Stimulated activated CD8-positive, alpha-beta memory T cell treated with anti-CD3 and anti-CD28 coated beads, Interleukin-12 subunit alpha, Interleukin-12 subunit beta, amount 100 ng/mL, for 24 hours (primary cell): ENCODE results near the gene SBF2.

Experiments used
- DNase-seq: peaks from one replicate; pipeline ENCODE4 v3.0.0-alpha.2; 2020; ENCODE audit errors: extremely low read depth

SBF2 gene

DNA sequence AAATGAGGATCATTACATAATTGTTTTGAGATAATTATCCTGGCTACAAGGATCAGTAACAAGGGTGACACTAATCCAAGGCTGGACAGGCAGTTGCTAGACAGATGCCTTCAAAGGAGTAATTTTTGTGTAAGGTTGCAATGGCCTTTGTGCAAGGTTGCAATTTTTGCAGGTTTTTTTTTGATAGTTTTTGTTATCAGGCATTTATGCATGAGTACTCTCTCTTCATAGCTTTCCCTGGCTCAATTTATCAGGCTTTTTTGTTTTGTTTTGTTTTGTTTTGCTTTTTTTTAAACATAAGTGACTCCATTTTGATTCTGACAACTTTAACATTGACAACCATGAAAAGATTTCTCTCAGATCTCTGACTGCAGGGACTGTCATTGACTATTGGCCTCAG lies 519.9 kb downstream of the SBF2 start:
- DNase-seq, result no peak

DNA sequence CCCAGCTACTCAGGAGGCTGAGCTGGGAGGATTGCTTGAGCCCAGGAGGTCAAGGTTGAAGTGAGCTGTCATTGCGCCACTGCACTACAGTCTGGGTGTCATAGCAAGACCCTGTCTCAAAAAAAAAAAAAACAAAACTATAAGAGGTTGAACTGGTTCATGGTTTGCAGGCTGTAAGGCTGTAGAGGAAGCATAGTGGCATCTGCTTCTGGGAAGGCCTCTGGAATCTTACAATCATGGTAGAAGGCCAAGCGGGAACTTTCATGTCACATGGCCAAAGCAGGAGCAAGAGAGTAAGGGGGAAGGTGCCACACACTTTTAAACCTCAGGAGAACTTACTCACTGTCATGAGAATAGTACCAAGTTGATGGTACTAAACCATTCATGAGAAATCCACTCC lies 520.5 kb downstream of the SBF2 start:
- DNase-seq, result no peak

DNA sequence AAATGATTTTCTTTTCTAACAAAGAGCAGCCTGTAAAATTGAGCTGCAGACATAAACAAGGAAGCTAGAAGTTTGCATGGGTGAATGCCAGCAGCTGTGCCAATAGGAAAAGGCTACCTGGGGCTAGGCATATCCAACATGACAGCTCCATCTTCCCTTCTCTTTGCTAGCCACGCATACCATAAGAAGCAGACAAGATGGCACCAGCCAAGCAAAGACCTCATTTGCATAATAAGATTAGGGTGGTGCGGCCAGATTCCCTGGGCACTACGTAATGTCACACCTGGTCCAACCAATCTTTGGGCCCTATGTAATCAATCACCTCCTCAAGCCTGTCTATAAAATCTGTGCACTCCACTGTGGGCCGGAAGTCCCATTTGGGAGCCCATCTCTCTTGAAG lies 521.8 kb downstream of the SBF2 start:
- DNase-seq, result no peak

DNA sequence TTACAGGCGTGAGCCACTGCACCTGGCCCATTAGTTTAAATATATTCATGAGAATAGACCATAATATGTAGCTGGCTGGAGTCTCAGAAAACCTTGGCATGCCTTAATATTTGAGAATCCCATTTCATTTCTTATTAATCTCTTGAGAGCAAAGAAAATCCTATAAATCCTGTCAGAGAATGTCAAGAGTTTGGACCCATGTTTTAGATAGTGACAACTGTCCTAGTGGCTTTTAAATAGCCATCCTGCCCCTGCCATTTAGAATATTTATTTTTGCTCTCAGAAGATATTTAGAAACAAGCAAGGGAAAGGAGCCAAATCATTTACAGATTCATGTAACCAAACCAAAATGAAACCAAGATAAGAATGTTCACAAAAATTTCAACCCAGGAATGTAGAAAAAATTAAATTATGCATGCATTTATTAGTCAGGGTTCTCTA lies 522.9 kb downstream of the SBF2 start:
- DNase-seq, result no peak

DNA sequence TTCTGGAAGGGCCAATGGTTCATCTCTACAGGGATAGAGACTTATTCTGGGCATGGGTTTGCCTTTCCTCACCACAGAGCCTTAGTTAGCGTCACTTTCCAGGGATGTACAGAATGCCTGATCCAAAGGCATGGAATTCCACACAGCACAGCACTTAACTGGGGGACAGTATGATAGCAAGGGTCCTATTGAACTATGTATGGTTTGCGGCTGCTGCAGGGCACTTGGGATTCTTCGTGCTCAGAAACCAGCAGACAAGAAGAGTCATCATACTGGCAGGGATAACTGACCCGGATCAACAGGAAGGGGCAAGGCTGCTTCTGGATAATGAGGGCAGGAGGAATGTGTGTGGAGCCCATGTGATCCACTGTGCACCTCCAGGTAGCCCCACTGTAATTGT lies 524.4 kb downstream of the SBF2 start:
- no peak for DNase-seq

DNA sequence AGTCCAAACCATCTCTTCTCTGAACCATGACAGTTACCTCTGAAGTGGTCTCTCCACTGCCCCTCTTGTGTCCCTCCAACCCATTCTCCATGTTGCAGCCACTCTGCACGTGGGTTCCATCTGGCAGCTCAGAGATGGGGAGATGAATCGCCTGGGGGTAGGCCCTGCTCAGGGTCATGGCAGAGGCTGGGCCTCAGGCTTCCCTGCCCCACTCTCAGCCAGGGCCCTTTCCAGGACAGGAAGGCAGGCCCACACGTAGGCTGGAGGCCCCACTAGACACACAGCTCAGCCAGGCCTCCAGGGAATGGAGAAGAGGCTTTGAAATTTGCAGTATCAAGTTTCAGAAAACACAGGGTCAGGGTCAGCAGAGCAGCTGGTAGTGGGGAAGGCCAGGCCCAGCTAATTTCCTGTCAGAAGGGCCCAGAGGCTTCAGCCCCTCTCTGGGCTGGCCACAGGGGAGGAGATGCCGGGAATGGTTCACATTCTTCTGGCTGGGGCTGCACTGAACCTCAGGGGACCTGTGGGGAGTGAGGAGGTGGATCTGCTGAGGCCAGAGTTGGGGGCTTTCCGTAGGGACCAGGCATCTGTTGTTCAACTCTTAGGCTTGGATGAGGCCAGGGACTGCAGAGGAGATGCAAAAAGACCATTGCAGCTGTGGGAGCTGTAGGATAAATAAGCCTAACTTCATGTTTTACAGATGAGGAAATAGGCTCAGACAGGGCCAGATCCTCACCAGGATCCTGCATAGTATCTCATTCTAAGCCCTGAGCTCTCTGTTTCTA lies 528.5 kb downstream of the SBF2 start:
- no peak for DNase-seq

DNA sequence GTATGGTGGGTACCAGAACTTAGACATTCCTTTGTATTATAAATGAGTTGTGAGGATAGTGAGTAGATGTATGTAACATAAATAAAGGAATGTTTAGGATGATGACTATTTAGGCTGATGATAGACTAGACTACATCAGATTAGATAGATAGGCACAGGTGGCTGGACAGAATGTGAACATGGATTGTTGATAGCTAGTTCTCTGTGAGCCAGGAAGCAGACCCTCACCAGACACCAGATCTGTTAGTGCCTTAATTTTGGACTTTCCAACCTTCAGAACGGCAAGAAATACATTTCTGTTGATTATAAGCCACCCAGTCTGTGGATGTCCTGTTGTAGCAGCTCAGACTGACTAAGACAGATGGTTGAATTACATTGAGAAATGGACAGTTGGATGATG lies 530.7 kb downstream of the SBF2 start:
- no peak for DNase-seq

DNA sequence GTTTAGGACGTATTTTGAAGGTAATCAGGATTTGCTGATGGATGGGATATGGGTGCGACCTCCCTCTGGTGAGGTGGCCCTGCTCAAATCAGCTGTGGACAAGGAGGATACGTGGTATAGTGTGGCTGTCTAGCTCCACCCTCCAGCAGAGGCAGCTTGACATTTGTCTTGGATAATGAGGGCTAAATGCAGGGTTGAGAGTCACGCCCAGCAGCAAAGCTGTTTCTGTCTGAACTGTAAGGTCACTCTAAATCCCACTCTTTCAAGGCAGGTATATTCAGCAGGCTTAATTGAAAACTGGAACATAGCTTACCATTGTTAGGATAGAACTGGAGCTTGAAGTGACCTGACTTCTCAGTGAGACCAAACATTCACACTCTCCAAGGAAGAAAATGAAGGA lies 531.5 kb downstream of the SBF2 start:
- no peak for DNase-seq

DNA sequence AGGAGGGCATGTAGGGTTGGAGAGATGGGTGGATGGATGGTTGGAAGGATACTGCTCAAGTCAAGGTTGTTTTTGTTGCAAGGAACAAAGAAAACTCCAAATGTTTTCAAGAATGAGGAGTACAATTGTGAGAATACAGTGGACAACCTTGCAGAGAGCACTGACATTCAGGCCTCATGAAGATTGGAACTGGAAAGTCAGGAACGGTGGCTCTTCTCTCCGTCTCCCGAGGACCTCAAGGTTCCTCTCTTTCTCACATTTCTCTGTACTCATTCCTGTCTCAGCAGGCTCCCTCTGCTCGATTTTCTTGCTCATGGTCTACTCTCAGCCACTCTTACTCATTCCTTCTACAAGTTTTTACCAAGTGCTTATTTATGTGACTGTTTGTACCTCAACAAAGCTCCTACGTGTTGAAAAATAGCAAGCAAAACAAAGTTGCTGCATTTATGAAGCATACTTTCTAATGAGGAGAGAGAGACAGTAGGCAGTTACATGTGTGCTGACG lies 532.5 kb downstream of the SBF2 start:
- DNase-seq, result no peak

DNA sequence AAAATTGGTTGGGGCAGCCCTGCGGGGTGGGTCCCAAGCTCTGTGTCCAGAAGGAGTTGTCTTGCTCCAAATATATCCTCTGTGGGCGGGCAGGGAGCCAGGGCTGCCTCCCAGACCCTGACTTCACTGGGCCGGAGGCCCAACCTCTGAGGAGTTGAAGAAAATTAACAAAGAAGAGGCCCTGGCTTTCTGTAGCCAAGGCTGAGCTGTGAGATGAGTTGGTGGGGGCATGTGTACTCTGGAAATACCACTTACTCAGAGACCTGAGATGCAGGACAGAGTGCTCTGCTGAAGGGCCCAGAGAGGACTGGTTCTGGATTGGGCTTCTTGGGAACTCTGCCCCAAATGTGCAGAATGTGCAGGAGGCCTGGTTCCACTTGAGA lies 533.8 kb downstream of the SBF2 start:
- DNase-seq, result no peak

DNA sequence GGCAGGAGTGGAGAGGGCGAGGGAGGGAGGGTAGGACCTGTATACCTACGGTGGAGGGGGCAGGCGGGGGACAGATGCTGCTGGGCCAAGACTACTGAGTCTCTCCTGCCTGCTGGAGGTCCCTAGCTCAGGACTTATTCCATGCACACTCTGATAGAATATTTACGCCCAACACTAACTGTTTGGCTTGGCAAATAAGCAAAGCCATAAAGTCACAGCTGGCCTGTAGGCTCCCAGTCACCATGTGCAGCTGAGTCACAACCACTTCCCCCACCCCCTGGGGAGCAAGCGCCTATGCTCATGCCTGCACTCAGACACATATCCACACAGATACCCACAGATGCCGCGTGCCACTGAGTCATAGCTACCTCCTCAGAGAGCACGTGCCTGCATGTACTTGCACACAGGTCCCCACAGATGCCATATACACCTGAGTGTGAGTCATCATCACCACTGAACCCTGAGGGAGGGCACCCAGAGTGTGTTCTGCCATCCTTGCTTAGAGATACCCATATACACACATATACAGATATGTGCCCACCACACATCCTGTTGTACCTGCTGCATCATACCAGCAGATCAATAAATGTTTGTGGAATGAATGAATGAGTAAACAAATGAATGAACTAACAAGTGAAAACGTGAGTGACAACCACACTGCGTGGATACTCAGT lies 534.4 kb downstream of the SBF2 start:
- peak; percentile 88 for DNase-seq

DNA sequence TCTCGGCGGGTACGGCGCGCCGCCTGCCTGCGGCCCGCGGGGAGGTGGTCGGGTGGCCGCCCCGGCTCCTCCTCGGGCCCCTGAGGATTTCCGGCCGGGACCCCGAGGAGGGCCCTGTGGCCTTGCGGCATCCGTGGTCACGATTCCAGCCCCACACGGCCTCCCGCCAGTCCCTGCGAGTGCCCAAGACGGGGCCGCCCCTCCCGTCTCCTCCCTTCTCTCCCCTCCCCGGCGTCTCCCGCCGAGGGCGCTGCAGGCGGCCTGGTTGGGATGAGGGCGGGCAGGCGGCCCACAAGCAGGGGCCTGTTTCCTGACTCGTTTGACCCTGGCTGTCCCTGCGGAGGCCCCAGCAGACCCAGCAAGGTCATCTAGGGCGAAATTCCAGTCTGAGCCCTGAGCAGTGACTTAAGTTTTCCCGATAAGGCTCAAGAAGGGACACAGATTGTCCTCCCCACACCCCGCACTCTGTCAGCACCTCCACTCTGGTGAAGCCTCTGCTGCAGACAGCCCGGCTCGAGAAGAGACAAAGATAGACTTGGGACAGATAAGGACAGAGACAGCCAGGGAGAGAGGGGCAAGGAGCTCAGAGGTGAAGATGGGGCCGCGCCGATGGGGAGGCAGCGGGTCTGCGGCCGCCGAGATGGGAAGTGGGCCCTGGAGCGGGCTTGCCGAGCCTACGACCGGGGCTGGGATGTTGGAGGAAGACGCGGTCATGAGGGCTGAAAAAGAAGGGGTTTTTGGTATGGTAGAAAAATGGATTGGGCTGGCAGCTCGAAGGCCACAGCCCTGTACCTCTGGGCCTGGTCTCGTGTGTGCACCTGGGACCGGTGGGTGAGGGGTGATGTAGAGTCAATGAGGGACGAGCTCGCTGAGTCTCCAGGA lies 535.1 kb downstream of the SBF2 start:
- no peak for DNase-seq

DNA sequence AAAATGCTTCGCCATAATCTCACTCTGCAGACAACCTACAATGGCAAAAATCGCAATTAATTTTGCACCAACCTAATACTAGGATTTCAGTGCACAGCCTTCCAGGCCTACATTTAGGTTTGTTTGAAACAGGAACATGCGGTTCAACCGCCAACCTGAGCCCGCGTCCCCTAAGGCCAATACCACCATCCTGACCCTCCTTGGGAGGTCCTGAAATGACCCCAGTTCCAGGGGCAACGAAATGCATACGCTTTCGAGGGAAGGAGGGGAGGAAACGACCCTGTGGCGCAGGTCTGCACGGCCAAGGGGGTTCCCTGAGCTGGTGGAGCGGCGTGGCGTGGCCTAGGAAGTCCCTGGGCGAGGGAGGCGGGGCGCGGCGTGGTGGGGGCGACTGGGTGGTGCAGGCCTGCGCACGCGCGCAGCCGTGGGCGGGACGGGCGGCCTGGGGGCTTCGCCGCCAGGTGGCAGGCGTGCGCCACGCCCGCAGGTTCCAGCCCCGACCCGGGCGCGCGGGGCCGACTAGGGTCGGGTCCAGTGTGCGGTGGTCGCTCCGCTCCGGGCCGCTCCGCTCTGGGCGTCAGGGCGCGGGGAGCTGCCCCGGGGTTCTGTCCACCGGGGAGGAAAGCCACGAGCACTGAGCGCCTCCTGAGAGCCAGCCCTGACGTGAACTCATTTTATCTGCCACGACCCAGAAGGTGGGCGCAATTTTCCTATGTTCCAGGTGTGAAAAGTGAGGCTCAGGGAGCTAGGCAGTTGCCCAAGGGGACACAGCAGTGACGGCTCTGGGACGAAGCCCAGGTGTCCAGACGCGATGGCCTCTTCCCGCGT lies 536.0 kb downstream of the SBF2 start:
- DNase-seq, result peak; percentile 85

DNA sequence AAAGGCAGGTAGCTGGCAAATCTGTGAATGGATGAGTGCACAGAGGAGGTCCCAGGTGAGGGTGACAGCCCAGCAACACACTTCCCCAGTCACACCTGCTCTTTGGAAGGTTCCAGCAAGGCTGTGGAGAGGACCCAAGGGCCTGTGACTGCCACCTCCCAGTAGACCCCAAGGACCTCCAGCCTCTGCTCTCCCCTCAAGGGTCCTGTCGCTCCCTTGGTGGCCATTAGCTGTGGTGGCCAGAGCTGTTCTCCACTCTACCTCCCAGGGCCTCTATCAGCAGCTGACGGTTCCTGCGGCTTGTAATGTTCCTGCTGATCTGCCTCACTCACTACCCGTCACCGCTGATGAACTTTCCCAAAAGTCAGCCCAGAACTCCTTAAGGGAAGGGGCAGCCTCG lies 537.1 kb downstream of the SBF2 start:
- DNase-seq, result no peak

DNA sequence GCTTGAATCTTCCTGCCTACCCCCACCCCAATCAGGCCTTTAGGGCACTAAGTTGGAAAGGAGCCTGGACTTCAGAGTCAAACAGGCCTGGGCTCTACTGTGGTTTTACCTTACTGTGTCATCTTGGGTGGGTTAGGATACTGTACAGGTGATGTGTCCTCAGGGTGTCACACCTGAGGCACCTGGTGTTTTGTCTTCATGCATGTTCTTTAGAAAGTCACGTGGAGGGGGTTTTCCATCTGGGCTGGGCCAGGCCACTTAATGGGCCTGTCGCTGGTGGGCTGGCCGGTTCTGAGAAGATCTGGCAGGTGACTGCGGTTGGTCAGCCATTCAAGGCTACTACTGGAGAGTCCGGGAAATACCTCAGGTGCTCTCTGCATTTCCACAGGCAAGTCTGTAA lies 537.6 kb downstream of the SBF2 start:
- DNase-seq, result no peak

DNA sequence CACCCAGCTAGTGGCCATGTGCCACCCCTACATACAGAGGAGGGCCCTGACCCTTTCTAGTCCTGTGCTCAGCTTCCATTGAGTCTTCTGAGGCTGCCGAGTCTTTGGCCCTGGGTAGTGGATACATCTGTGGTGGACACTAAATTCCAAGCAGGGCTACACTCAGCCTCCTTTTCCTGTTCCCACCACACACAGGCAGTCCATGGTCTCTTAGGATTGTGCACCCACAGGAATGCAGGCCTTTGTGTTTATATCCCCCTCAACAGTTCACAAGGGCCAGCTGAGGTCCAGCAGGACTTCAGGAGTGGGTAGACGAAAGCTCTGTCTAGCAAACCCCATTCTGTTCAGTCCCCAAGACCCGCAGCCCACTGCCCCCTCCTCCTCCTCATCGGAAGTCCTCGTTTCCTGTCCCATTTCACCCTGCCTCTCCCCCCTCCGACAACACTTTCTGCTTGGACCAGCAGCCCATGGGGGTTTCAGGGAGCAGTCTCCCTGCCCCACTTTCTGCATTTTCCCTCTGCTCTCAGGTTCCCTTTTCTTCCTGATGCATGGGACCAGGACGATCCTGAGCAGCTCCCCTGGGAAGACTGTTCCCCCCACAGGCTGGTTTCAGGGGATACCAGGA lies 538.3 kb downstream of the SBF2 start:
- DNase-seq, result no peak

DNA sequence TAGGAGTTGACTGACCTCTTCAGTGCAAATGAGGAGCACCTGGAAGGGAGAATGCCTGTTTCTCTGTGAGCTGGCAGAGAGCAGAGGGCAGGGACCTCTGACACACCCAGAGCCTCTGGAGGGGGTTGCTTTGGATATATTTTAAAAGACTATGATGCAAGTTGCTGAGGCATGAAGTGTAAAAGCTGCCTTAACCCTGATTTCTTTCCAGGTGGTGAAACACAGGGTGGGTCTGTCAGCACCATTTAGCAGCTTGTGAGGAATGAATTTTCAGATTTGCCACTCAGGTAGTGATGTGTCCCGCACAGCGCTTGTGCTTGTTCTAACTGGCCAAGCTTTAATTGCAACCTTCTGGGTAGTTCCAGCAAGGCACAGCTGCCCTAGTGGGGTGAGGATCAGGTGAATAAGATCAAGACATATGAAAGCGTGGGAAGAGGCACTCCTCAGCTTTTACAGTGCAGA lies 540.0 kb downstream of the SBF2 start:
- DNase-seq, result no peak

DNA sequence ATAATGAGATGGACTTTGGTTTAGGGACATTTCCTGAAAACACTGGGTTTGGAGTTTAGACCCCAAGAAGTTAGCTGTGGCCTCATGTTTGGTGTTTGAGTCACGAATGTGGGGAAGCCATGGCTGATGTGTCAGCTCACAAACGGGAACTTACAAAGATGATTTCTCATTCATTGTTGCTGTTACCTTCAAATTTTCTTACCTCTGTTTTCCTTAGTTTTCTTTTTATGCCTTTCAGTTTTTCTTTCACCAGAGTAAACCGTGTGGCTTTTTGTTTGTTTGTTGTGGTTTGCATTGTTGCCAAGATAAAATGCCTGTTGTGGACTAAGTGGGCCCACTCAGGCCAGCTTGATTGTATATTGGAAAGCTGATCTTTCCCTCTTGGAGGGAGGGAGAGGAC lies 541.0 kb downstream of the SBF2 start:
- DNase-seq, result no peak

DNA sequence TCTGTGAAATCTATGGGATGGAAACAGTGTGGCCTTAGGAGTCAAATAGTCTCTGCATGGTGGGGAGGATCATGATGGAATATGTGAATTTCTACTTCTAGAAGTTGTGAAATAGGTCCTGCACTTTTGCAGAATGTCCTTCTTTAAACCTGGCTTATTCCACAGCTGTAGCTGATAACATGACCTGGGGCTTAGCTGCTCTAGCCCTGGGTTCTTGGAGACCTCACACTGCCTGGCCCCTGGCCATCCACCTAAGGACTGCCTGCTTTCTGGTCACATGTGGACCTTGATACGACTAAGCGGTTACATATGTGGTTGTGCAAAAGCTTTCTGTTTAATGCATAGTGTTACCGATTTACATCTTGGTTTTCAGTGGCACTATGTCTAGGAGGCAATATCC lies 541.9 kb downstream of the SBF2 start:
- DNase-seq, result no peak

DNA sequence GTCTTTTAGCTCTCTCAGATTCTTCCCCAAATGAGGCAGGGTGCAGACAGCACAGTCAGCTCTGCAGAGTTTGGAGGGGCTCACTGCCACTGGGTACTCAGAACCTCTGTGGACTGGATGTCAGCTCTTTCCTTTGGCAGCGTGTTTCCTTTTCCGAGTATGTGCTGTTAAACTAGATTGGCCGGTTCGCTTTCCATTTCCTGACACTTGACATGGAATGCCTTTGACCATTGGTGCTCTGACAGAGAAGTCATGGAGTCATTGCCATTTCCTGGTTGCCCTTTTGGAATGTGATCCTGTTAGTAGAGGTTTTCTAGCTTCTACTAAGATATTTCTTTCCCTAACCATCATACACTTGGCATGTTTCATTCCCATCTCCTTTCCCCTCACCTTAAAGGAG lies 543.5 kb downstream of the SBF2 start:
- no peak for DNase-seq
